ENCODE data around the gene PARP16. TPM values are rescaled to one million over a fixed set of nuclear protein-coding genes. Genes with fewer than 3 reads are reported as not detected.
"Not testable (repeated sequence)": the region's sequence is repeated elsewhere in the genome, so short reads cannot be mapped to it uniquely, and the experiment has no call there.

Gene PARP16
- total RNA-seq, 1 donor from 2014 or later = 14.7 TPM

DNA sequence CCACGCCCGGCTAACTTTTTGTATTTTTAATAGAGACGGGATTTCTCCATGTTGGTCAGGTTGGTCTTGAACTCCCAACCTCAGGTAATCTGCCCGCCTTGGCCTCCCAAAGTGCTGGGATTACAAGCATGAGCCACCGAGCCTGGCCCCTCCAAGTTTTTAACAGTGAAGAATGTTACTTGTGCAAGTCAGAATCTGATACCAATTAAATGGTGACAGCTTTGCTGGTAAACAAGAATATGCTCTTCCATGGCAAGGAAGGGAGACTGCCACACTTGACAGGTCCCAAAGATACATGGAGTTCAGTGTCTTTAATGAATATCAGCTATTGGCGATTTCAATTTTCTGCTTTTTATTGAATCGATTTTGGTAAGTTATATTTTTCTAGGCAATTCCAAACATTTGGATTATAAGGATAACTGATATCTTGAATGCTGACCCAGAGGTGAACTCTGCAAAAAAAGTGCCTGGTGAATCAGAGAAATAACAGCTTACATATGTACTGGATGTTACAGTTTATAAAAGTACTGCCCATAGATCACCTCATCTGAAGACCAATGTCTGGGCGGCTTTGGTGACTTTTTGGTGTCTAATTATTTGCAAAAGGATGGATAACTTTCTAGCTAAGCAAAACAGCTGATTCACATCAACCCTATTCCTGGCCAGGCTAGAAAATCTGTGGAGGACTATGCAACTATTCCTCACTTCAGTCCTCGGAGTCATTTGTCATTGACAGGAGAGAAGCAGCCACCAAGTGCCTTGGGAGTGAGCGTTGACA, 1.2 kb downstream of the PARP16 start:
- intact Hi-C loops (cut with micrococcal nuclease) = loop anchor here (1.0 to 2.0 kb wide), 3 partner anchors 11 to 391 kb away; partner anchors contain the start of genes RNU5A-1 and RNU5B-1

GRCh38 chr15:65278480-65278879, 8.2 kb downstream of the PARP16 start:
- intact Hi-C loops (cut with micrococcal nuclease) = no loop called here

GRCh38 chr15:65277015-65277414, 9.7 kb downstream of the PARP16 start:
- intact Hi-C loops (cut with micrococcal nuclease) = no loop called here

GRCh38 chr15:65275728-65276126, 11.0 kb downstream of the PARP16 start:
- intact Hi-C loops (cut with micrococcal nuclease) = no loop called here

- intact Hi-C loops (cut with micrococcal nuclease) = no loop called here
Measured at GRCh38 chr15:65275104-65275727, 11.5 kb downstream of the PARP16 start.

- intact Hi-C loops (cut with micrococcal nuclease) = not testable (repeated sequence)
Measured at GRCh38 chr15:65270811-65271545, 15.7 kb downstream of the PARP16 start.

DNA sequence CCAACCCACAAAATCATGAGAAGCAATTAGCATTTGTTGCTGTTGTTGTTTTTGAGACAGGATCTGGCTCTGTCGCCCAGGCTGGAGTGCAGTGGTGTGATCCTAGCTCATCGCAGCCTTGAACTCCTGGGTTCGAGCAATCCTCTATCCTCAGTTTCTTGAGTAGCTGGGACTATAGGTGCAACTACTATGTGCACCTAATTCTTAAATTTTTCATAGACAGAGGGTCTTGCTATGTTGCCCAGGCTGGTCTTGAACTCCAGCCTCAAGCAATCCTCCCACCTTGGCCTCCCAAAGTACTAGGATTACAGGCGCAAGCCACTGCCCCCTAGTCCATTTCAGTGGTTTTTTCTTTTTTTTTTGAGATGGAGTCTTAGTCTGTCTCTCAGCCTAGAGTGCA, 18.3 kb downstream of the PARP16 start:
- intact Hi-C loops (cut with micrococcal nuclease) = no loop called here

DNA sequence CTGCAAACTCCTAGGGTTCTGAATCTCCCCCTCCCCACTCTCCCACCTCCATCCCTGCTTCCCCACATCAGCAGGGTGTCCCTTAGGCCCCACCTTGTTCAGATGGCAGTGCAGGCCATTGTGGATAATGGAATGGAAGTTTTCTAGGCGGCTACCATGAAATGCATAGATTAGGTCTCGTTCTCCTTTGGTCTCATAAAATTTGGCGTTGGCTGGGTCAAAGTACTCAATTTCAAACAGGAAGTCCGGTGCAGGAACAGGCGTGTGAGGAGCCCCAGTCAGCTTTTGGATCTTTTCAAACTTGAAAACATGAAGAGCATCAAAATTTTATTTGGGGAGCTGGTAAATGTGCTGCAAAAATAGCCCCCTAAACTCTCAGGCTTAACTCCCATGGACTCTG, 20.2 kb downstream of the PARP16 start:
- intact Hi-C loops (cut with micrococcal nuclease) = no loop called here

DNA sequence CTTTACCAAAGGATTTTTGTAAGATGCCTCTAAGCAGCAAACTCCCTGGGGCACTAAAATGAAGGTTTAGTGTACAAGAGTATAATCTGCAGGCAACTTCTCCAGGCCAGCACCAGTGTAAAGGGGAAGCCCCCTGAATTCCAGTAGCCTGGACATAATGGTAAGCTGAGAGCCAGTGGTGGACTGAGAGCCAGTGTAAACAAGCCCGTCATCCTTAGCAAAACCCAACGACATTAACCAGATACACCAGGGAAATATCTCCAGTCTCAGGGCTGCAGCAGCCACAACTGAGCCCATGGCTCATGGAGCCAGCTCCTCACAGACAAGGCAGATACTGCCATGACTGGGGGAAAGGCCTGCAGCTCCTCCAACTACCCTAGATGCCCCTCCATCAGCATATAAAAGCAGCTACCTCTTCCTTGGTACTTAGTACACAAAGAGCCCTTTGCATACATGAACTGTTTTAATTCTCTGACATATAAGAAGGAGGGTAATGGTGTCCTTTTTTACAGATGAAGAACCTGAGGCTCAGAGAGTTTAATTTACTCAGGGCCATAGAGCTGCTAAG, 21.7 kb downstream of the PARP16 start:
- intact Hi-C loops (cut with micrococcal nuclease) = no loop called here

- intact Hi-C loops (cut with micrococcal nuclease) = no loop called here
Measured at GRCh38 chr15:65263313-65263712, 23.4 kb downstream of the PARP16 start.

DNA sequence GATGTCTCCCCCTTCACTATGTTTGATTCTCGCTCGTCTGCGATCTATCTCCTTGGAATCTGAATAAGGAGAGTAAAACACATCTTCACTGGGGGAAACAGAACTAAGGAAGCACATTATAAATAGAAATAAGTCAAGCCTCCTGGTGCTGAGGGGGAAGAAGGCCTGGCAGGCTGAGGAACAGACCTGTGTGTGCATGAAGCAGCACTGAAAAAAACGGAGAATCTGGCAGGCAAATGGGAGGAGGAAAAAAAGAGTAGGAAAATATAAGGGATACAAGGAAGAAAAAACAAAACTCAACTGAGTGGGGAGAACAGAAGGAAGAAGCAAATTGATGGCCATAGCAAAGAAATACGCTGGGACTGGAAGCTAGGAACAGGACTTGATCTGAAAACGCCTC, 25.7 kb downstream of the PARP16 start:
- intact Hi-C loops (cut with micrococcal nuclease) = no loop called here

DNA sequence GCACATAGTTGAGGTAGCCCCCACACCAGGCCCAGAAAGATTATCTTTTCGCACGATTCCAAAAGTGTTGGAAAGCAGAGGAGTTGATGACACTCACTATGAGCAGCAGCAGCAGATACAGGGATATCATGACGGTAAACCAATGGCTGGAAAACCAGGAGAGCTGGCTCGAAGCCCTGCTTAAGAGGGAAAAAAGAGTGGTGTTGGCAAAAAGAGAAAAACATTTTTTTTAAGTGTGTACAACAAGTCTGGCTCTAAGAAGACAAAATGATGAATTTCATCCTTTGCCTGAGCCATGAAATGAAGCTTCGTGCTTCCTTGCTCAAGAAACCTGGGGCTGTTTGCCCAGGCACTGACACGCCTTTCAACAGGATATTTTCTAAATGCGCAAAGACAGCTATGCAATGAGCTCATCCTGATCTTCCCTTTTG, 27.3 kb downstream of the PARP16 start:
- intact Hi-C loops (cut with micrococcal nuclease) = no loop called here

- intact Hi-C loops (cut with micrococcal nuclease) = no loop called here
Measured at GRCh38 chr15:65258375-65259262, 28.1 kb downstream of the PARP16 start.

DNA sequence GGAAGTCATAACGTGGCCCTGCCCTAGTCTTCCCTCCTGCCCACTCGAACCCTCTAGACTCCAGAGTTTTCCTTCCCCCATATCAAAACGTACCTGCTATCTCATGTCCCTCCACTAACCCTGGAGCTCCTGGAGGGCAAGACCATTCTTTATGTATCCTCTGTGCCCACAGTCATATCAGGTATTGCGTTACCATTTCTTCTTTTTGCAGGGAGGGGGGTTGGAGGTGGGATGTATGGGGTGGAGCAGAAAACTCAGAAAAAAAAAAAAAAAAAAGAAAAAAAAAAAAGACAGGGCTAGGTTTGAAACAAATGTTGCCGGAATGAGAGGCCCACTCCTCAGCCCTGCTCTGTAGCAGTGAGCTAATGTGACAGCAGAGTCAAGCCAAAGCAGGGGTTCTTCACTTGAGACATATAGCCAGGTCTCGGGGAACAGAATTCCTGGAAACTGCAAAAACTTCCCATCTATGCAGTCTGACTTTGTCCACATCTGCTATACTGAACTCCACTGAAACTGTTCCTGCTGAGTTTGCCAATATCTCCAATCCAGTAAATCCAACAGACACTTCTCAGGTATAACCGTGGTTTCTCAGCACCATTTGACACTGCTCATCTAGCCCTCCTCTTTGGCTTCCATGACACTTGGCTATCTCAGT, 31.1 kb downstream of the PARP16 start:
- intact Hi-C loops (cut with micrococcal nuclease) = no loop called here

GRCh38 chr15:65254758-65255157, 31.9 kb downstream of the PARP16 start:
- intact Hi-C loops (cut with micrococcal nuclease) = no loop called here

DNA sequence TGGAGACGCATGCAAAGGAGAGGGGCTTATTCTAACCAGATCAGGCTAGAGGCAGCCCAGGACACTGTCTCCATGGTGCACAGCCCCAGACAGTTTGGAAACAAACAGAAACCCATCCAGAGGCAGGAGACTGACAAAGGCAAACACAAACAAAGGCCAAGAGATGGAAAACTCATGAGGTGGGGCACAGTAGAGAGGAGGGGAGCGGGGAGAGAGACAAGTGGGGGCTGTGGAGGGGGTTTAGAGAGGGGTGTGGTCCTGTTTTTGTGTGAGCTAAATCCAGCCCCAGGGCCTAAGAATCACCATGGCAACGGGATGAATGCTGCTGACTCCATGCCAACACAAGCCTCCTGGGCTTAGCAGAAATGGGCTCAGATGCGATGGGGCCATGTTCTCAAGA, 32.3 kb downstream of the PARP16 start:
- intact Hi-C loops (cut with micrococcal nuclease) = no loop called here

GRCh38 chr15:65249641-65250040, 37.0 kb downstream of the PARP16 start:
- intact Hi-C loops (cut with micrococcal nuclease) = no loop called here

DNA sequence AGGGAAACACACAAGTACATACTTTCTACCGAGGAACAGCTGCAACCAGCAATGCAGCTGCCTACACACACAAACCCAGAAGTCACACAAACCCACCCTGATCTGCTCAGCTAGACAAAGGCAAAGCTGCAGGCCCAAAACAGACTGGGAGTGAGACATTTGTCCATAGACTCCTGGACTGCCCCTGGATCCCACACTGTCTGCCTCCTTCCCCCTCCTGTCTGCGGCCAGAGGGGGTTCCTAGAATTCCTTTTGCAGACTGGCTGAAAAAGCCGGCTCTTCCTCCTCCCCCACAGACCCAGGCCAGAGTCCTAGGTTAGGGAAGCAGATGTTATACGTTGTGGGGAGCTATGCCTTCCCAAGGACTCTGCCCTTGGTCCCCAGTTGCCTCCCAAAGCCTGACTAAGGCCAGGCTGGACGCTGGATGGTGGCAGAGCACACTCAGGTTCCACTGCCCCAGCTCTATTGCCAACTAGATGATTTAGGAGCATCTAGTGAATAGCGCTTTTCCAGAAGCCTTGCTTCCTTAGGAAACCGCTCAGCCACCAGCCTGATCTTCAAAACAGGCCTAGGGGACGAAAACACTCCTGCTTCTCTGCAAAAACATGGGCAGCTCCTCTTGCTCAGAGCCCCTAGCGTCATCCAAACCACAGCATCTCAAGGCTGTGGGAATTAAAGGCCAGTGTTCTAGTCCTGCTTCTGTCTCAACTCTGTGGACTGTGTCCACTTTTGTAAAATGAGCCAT, 38.0 kb downstream of the PARP16 start:
- intact Hi-C loops (cut with micrococcal nuclease) = no loop called here

GRCh38 chr15:65246939-65247338, 39.7 kb downstream of the PARP16 start:
- intact Hi-C loops (cut with micrococcal nuclease) = no loop called here

All from T-helper 2 cell treated with Interferon-gamma antibody and Interleukin-4, amounts not matched to agents 100 ng/mL and 5 ng/mL, for 36 hours (primary cell).